Right hindlimb (tissue), 1 donor: Measurements from ENCODE around the gene TOM1L2.
"Not testable (repeated sequence)": the region's sequence is repeated elsewhere in the genome, so short reads cannot be mapped to it uniquely, and the experiment has no call there.

Experiments
- DNase-seq: peaks from one replicate; pipeline ENCODE4 v3.0.0-alpha.2; 2018

The TOM1L2 gene

GRCh38 chr17:17919169-17920107, 52.8 kb downstream of the TOM1L2 start:
- peak; percentile 90 for DNase-seq

GRCh38 chr17:17917394-17917793, 54.8 kb downstream of the TOM1L2 start:
- DNase-seq: no peak

- DNase-seq: no peak
Measured at GRCh38 chr17:17915183-17915582, 57.0 kb downstream of the TOM1L2 start.

- DNase-seq: peak; percentile 77
Measured at GRCh38 chr17:17913695-17914332, 58.4 kb downstream of the TOM1L2 start.

GRCh38 chr17:17912336-17912735, 59.9 kb downstream of the TOM1L2 start:
- not testable (repeated sequence) for DNase-seq

GRCh38 chr17:17911001-17911613, 61.1 kb downstream of the TOM1L2 start:
- DNase-seq: no peak

GRCh38 chr17:17910060-17910459, 62.1 kb downstream of the TOM1L2 start:
- DNase-seq: no peak

GRCh38 chr17:17909078-17909477, 63.1 kb downstream of the TOM1L2 start:
- DNase-seq: no peak

- no peak for DNase-seq
Measured at GRCh38 chr17:17907469-17907868, 64.7 kb downstream of the TOM1L2 start.

- DNase-seq: no peak
Measured at GRCh38 chr17:17906418-17907215, 65.6 kb downstream of the TOM1L2 start.

GRCh38 chr17:17905036-17905320, 67.2 kb downstream of the TOM1L2 start:
- no peak for DNase-seq

- no peak for DNase-seq
Measured at GRCh38 chr17:17904166-17905035, 67.8 kb downstream of the TOM1L2 start.

- no peak for DNase-seq
Measured at GRCh38 chr17:17902877-17903276, 69.3 kb downstream of the TOM1L2 start.

- DNase-seq: no peak
Measured at GRCh38 chr17:17902376-17902775, 69.8 kb downstream of the TOM1L2 start.

- peak; percentile 90 for DNase-seq
Measured at GRCh38 chr17:17900615-17901520, 71.3 kb downstream of the TOM1L2 start.

GRCh38 chr17:17899486-17899885, 72.7 kb downstream of the TOM1L2 start:
- DNase-seq: no peak

- DNase-seq: no peak
Measured at GRCh38 chr17:17898673-17899072, 73.5 kb downstream of the TOM1L2 start.

GRCh38 chr17:17897442-17897841, 74.8 kb downstream of the TOM1L2 start:
- DNase-seq: no peak

GRCh38 chr17:17896746-17897145, 75.5 kb downstream of the TOM1L2 start:
- DNase-seq: no peak

GRCh38 chr17:17893801-17894644, 78.2 kb downstream of the TOM1L2 start:
- no peak for DNase-seq
